ENCODE data around the gene OR6B2.

DNA sequence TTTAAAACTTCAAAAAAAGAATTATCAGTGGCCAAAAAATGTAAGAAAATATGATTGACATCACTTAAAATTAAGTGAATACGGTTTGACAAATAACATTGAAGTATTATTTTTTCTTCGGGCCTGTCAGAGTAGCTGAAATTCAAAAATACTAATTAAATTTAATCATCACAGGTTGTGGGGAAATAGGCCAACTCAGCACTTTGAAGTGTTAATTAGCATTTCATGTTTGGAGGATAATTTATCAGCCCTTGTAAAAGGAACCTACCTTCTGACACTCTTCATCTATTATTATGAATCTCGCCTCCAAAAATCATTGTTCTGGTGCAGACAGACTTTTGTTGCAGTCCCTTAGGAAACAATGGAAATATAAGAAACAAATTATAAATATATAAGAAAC is 40.7 kb upstream of the OR6B2 start:
- TF ChIP-seq, protein P1, sequence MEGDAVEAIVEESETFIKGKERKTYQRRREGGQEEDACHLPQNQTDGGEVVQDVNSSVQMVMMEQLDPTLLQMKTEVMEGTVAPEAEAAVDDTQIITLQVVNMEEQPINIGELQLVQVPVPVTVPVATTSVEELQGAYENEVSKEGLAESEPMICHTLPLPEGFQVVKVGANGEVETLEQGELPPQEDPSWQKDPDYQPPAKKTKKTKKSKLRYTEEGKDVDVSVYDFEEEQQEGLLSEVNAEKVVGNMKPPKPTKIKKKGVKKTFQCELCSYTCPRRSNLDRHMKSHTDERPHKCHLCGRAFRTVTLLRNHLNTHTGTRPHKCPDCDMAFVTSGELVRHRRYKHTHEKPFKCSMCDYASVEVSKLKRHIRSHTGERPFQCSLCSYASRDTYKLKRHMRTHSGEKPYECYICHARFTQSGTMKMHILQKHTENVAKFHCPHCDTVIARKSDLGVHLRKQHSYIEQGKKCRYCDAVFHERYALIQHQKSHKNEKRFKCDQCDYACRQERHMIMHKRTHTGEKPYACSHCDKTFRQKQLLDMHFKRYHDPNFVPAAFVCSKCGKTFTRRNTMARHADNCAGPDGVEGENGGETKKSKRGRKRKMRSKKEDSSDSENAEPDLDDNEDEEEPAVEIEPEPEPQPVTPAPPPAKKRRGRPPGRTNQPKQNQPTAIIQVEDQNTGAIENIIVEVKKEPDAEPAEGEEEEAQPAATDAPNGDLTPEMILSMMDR (IDR thresholded peaks at IDR 0.05) = no peak
- TF ChIP-seq POLR2A (IDR thresholded peaks at IDR 0.05) = no peak

All from ovary (tissue), 3 donors.